Measurements from ENCODE around the gene ONECUT2.
A peak's percentile ranks its signal among the peaks of the same experiment; 100 is the strongest.

DNA sequence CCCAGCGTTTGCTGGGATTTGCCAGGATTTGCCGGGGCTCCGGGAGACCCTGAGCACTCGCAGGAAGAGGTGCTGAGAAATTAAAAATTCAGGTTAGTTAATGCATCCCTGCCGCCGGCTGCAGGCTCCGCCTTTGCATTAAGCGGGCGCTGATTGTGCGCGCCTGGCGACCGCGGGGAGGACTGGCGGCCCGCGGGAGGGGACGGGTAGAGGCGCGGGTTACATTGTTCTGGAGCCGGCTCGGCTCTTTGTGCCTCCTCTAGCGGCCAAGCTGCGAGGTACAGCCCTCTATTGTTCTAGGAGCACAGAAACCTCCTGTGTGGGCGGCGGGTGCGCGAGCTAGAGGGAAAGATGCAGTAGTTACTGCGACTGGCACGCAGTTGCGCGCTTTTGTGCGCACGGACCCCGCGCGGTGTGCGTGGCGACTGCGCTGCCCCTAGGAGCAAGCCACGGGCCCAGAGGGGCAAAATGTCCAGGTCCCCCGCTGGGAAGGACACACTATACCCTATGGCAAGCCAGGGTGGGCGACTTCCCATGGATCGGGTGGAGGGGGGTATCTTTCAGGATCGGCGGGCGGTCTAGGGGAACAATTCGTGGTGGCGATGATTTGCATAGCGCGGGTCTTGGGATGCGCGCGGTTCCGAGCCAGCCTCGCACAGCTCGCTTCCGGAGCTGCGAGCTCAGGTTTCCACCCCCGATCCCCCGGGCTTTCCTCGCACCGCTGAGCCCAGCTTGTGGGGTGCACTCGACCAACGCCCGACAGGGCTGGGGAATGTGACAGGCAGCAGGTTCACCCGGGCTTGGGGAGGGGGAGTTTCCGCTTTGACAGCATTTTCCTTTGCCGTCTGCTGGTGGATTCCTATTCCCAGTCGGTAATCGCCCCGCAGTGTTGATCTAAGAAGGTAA lies 2.8 kb downstream of the ONECUT2 start:
- no peak for TF ChIP-seq EP300 (IDR thresholded peaks at IDR 0.05)
- TF ChIP-seq CTCF (IDR thresholded peaks at IDR 0.05), result peak; percentile 19 to 44 (median 23)
- TF ChIP-seq POLR2AphosphoS5 (IDR thresholded peaks at IDR 0.05), result no peak

Measured in esophagus muscularis mucosa (tissue), 4 donors.